Panc1 (cell line): ENCODE measurements around the gene ASGR2. TPM values are rescaled to one million over a fixed set of nuclear protein-coding genes. Genes with fewer than 3 reads are reported as not detected.

Source experiments
- ATAC-seq: fragments of 200-7000 bp; cut with Tn5 transposase; 2 replicates; pipeline ENCODE4 v1.9.1; 2020; ENCODE audit warnings: mild to moderate bottlenecking, moderate library complexity
- BruUV-seq: library from RNA; stranded (reverse); fragments of 400-500 nt; replicated peaks from 2 replicates; lab custom pipeline; 2021; lab: Mats Ljungman, UMichigan
- CTCF ChIA-PET: fragments of 300-600 bp; sonication (Branson Sonifier 250); formaldehyde crosslinking; loops from one replicate; lab custom pipeline; 2022; ENCODE audit warnings: antibody characterized with exemption; lab: Charles Lee
- POLR2A ChIA-PET: fragments of 300-600 bp; sonication (Branson Sonifier 250); formaldehyde crosslinking; loops from one replicate; lab custom pipeline; 2022; ENCODE audit warnings: antibody characterized with exemption; lab: Charles Lee
- DNase-seq: peaks from one replicate; pipeline ENCODE4 v3.0.0-alpha.2; 2010; ENCODE audit warnings: low read depth, low spot score
- H3K27ac ChIP-seq: 2 replicates; pipeline ENCODE4 v1.5.1; 2011; ENCODE audit warnings: mild to moderate bottlenecking, low read length, inconsistent platforms
- H3K27me3 ChIP-seq: fragments of 200-500 bp; sonication (Bioruptor generic); 2 replicates; pipeline ENCODE4 v1.6.0; 2014; ENCODE audit warnings: low read length, inconsistent platforms; ENCODE audit not compliant: control insufficient read depth, insufficient read depth
- H3K36me3 ChIP-seq: fragments of 200-500 bp; sonication (Bioruptor generic); 2 replicates; pipeline ENCODE4 v1.5.1; 2014; ENCODE audit warnings: inconsistent platforms, mild to moderate bottlenecking, low read length, moderate library complexity; ENCODE audit not compliant: control insufficient read depth, insufficient read depth
- H3K4me1 ChIP-seq: 2 replicates; pipeline ENCODE4 v1.5.1; 2011; ENCODE audit warnings: inconsistent platforms, mild to moderate bottlenecking, low read length, moderate library complexity; ENCODE audit not compliant: control insufficient read depth, insufficient read depth
- H3K4me3 ChIP-seq, 2 experiments: 2 replicates each; pipeline ENCODE4 v1.5.1; 2011 to 2012; ENCODE audit warnings: low read depth in 2 of 2, low read length in 2 of 2, mild to moderate bottlenecking in 2 of 2, inconsistent platforms in 1 of 2, moderate library complexity in 1 of 2
- H3K9me3 ChIP-seq: fragments of 200-500 bp; sonication (Bioruptor generic); 2 replicates; pipeline ENCODE4 v1.5.1; 2014; ENCODE audit warnings: low read depth, mild to moderate bottlenecking, inconsistent platforms, low read length, moderate library complexity; ENCODE audit not compliant: control insufficient read depth, insufficient read depth
- CTCF ChIP-seq: fragments of 450-650 bp; IDR thresholded peaks from 2 replicates; pipeline ENCODE4 v1.5.1; 2017; ENCODE audit warnings: mild to moderate bottlenecking
- POLR2AphosphoS5 ChIP-seq: IDR thresholded peaks from 2 replicates; pipeline ENCODE4 v1.6.1; 2012; ENCODE audit warnings: mild to moderate bottlenecking, low read depth, low read length, moderate library complexity
- REST ChIP-seq, 2 experiments: IDR thresholded peaks; 2 replicates each; pipeline ENCODE4 v1.6.1; 2011 to 2012; ENCODE audit warnings: low read depth in 2 of 2, control low read depth in 1 of 2, low read length in 1 of 2, mild to moderate bottlenecking in 1 of 2, moderate library complexity in 1 of 2; ENCODE audit not compliant: insufficient read depth in 1 of 2
- SIN3A ChIP-seq: IDR thresholded peaks from 2 replicates; pipeline ENCODE4 v1.6.1; 2012; ENCODE audit warnings: low read depth, mild to moderate bottlenecking, low read length, moderate library complexity, borderline replicate concordance; ENCODE audit not compliant: insufficient read depth
- TCF7L2 ChIP-seq: IDR thresholded peaks from 2 replicates; pipeline ENCODE4 v1.6.1; 2011; ENCODE audit warnings: mild to moderate bottlenecking, low read depth, low read length, inconsistent platforms
- in situ Hi-C: cut with HindIII; loops from 2 replicates; pipeline ENCODE4 v1.10.0; 2016; ENCODE audit warnings: low sequenced_read_pairs, low pct_unique_long_range_greater_than_20kb
- intact Hi-C: fragments of 100-400 bp; cut with micrococcal nuclease; formaldehyde crosslinking; loops from one replicate; pipeline ENCODE4 v1.10.0; 2022; ENCODE audit not compliant: unreplicated experiment
- total RNA-seq: library from RNA; stranded (reverse); gene quantifications from one replicate; pipeline ENCODE4 v1.2.1, GENCODE V29; 2021; ENCODE audit not compliant: unreplicated experiment

Gene ASGR2
- total RNA-seq, 1 experiment from 2014 or later = 0.21 TPM

- Histone ChIP-seq H3K4me3 (no peak overlapping the region), H3K27me3 (no peaks in the 10 kb centered on the region), H3K36me3 (no peaks in the 10 kb centered on the region), H3K9me3 (no peaks in the 10 kb centered on the region), H3K27ac (no peak overlapping the region), H3K4me1 (no peaks in the 10 kb centered on the region)
- in situ Hi-C loops = no loop called here
- ATAC-seq (no peak), DNase-seq (no peak)
- intact Hi-C loops = no loop called here
- ChIA-PET CTCF (no interaction called here), POLR2A (no interaction called here)
- TF ChIP-seq REST (IDR thresholded peaks at IDR 0.05; ENCODE audit: insufficient read depth in 1 of 2, low read depth in 2 of 2, low read length in 1 of 2) (no peak), POLR2AphosphoS5 (no peak), CTCF (no peak), SIN3A (no peak), TCF7L2 (no peak)
- BruUV-seq = no TSS peak
These were observed 6.1 kb downstream of the ASGR2 start for GRCh38 chr17:7108560-7108925.

- Histone ChIP-seq H3K4me1 (no peaks in the 10 kb centered on the region), H3K27ac (no peak overlapping the region), H3K27me3 (no peaks in the 10 kb centered on the region), H3K9me3 (no peaks in the 10 kb centered on the region), H3K36me3 (no peaks in the 10 kb centered on the region), H3K4me3 (no peak overlapping the region)
- no peak for ATAC-seq
- ChIA-PET POLR2A (no interaction called here), CTCF (no interaction called here)
- no peak for DNase-seq
- intact Hi-C loops (no loop called here), in situ Hi-C loops (no loop called here)
- no peak for TF ChIP-seq TCF7L2
- BruUV-seq = no TSS peak
These were observed 6.6 kb downstream of the ASGR2 start for GRCh38 chr17:7107795-7108559.

- CTCF ChIA-PET = interaction anchor here (0.7 kb wide), 1 partner anchor 23 kb away, joined by 3 read pairs; no protein-coding TSS in a partner anchor
- no peaks in the 10 kb centered on the region for H3K4me1 ChIP-seq
- DNase-seq = no peak
- BruUV-seq = no TSS peak
- TF ChIP-seq SIN3A (no peak), CTCF (no peak), POLR2AphosphoS5 (no peak), REST (IDR thresholded peaks at IDR 0.05; ENCODE audit: insufficient read depth in 1 of 2, low read depth in 2 of 2, low read length in 1 of 2) (no peak), TCF7L2 (no peak)
- no peaks in the 10 kb centered on the region for H3K27me3 ChIP-seq
- in situ Hi-C loops = no loop called here
- intact Hi-C loops = no loop called here
- H3K27ac ChIP-seq = no peak overlapping the region
- POLR2A ChIA-PET = no interaction called here
- no peak overlapping the region for H3K4me3 ChIP-seq
- no peaks in the 10 kb centered on the region for H3K9me3 ChIP-seq
- ATAC-seq = no peak
- H3K36me3 ChIP-seq = no peaks in the 10 kb centered on the region
These were observed 7.4 kb downstream of the ASGR2 start for GRCh38 chr17:7107012-7107754.
